ENCODE results near the gene TP53TG5. TPM values are rescaled to one million over a fixed set of nuclear protein-coding genes. Genes with fewer than 3 reads are reported as not detected.

The TP53TG5 gene
- total RNA-seq, 2 experiments from 2014 or later, result 0.36 TPM; not detected in 1

DNA sequence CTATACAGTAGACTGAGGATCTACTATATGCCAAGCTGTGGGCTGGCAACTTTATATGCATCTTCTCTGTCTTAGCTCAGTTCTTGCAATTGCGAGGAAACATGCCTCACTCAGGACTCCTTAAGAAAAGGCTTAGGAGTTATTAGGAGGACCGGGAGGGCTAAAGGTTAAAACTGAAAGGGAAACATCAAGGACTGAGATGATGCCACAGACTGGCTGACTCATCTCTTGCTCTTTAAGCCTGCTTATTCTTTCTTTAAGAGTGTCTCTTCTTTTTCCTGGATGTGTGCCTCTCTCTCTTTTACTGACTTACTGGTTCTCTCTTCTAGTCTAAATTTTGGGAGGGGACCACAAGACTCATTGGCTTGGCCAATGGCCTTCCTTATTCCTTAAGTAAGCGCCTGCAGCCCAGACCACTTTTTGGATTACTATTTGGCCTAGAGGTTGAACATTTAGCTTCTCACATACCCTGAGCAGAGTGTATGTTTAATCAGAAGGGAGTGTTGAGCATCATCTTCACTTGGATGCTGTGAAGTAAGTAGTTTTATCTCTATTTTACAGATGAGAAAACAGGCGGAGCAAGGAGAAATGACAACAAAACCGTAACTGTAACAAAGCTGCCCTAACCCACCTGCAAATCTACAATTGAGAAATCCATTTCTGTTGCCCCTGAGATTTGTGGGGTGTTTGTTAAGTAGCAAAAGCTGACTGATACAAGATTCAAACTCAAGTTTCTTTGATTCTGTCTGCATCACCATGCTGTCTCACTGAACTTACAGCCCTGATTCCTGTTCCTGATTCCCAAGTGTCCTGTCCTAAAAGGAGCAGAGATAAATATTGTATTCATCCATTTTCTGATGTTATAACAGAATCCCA, 22.7 kb downstream of the TP53TG5 start:
- CTCF ChIA-PET, result interaction anchor here (1.3 to 1.4 kb wide), 2 partner anchors 18 to 61 kb away, joined by 3 read pairs; partner anchors contain the start of gene PIGT

GRCh38 chr20:45354423-45355208, 23.5 kb downstream of the TP53TG5 start:
- intact Hi-C loops (cut with DNase I, micrococcal nuclease), result no loop called here
- POLR2A ChIA-PET, result interaction anchor here (1.1 to 1.2 kb wide), 2 partner anchors 9 to 57 kb away, joined by 3 read pairs; partner anchors contain the start of gene SYS1
- ATAC-seq (ENCODE audit: poor library complexity), result no peak
- peaks cover 23% of the 10 kb centered on the region for H3K4me1 ChIP-seq (ENCODE audit: insufficient read depth, low read length)
- no peak for DNase-seq
- H3K9me3 ChIP-seq (ENCODE audit: control insufficient read depth in 1 of 2, insufficient read depth in 1 of 2, low read length in 2 of 2), result no peaks in the 10 kb centered on the region
- no peaks in the 10 kb centered on the region for H3K9me3 Mint-ChIP-seq
- CTCF ChIA-PET, result interaction anchor here (1.3 to 1.4 kb wide), 2 partner anchors 19 to 62 kb away, joined by 3 read pairs; partner anchors contain the start of gene PIGT
- no peak overlapping the region for H3K27ac Mint-ChIP-seq
- peaks cover 5% of the 10 kb centered on the region for H3K4me1 Mint-ChIP-seq (ENCODE audit: low read depth)
- no peak for TF ChIP-seq CTCF (IDR thresholded peaks at IDR 0.05)
- no peak overlapping the region for H3K27ac ChIP-seq (ENCODE audit: low read depth in 1 of 2, low read length in 2 of 2)
- H3K27me3 ChIP-seq (ENCODE audit: control insufficient read depth in 1 of 2, insufficient read depth in 2 of 2, low read length in 2 of 2), result no peaks in the 10 kb centered on the region
- H3K4me3 ChIP-seq (ENCODE audit: low read length), result no peak overlapping the region
- H3K36me3 Mint-ChIP-seq (ENCODE audit: low read depth), result no peaks in the 10 kb centered on the region
- no peaks in the 10 kb centered on the region for H3K36me3 ChIP-seq (ENCODE audit: insufficient read depth, low read length)
- no peak overlapping the region for H3K4me3 Mint-ChIP-seq
- no peaks in the 10 kb centered on the region for H3K27me3 Mint-ChIP-seq

More for the DNA sequence above, 22.7 kb downstream of the TP53TG5 start:
- Histone ChIP-seq H3K27me3 (ENCODE audit: control insufficient read depth in 1 of 2, insufficient read depth in 2 of 2, low read length in 2 of 2) (no peaks in the 10 kb centered on the region), H3K4me3 (ENCODE audit: low read length) (no peak overlapping the region), H3K9me3 (ENCODE audit: control insufficient read depth in 1 of 2, insufficient read depth in 1 of 2, low read length in 2 of 2) (no peaks in the 10 kb centered on the region), H3K4me1 (ENCODE audit: insufficient read depth, low read length) (peaks cover 23% of the 10 kb centered on the region), H3K36me3 (ENCODE audit: insufficient read depth, low read length) (no peaks in the 10 kb centered on the region), H3K27ac (ENCODE audit: low read depth in 1 of 2, low read length in 2 of 2) (no peak overlapping the region)
- POLR2A ChIA-PET, result interaction anchor here (0.6 to 1.2 kb wide), 3 partner anchors 8 to 524 kb away, joined by 3 read pairs; partner anchors contain the start of gene SYS1
- no peak for TF ChIP-seq CTCF (IDR thresholded peaks at IDR 0.05)
- H3K27me3 Mint-ChIP-seq, result no peaks in the 10 kb centered on the region
- no peak for ATAC-seq (ENCODE audit: poor library complexity)
- H3K9me3 Mint-ChIP-seq, result no peaks in the 10 kb centered on the region
- DNase-seq, result peak in 1 of 14 experiments; percentile 24
- no peak overlapping the region for H3K4me3 Mint-ChIP-seq
- intact Hi-C loops (cut with DNase I, micrococcal nuclease), result no loop called here
- no peak overlapping the region for H3K27ac Mint-ChIP-seq
- peaks cover 5% of the 10 kb centered on the region for H3K4me1 Mint-ChIP-seq (ENCODE audit: low read depth)
- H3K36me3 Mint-ChIP-seq (ENCODE audit: low read depth), result no peaks in the 10 kb centered on the region

DNA sequence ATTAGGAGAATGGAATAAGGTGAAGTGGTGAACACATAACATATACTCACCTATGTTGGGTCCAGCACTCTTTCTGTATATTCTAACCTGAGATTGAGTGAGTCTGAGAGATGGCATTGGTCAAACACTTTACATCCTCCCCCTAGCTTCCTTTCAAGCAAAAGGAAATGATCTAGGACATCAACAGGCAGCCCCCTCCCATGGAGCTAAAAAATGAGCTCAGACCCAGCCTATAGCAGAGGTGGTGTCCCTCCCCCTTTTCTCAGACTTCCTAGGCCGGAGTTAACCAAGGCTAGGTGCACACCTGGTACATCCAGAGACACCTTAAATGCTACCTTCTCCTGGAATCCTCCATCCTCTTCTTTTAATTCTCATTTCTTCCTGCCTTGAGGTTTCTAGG, 24.4 kb downstream of the TP53TG5 start:
- Mint-ChIP-seq H3K27ac (no peak overlapping the region), H3K9me3 (no peaks in the 10 kb centered on the region), H3K36me3 (ENCODE audit: low read depth) (no peaks in the 10 kb centered on the region), H3K27me3 (no peaks in the 10 kb centered on the region), H3K4me3 (no peak overlapping the region), H3K4me1 (ENCODE audit: low read depth) (peaks cover 5% of the 10 kb centered on the region)
- ChIA-PET CTCF (interaction anchor here (2.4 kb wide), 1 partner anchor 97 kb away, joined by 5 read pairs; no protein-coding TSS in a partner anchor), POLR2A (interaction anchor here (0.5 kb wide), 1 partner anchor 42 kb away, joined by 4 read pairs; no protein-coding TSS in a partner anchor)
- Histone ChIP-seq H3K4me1 (ENCODE audit: insufficient read depth, low read length) (peaks cover 24% of the 10 kb centered on the region), H3K27ac (ENCODE audit: low read depth in 1 of 2, low read length in 2 of 2) (no peak overlapping the region), H3K9me3 (ENCODE audit: control insufficient read depth in 1 of 2, insufficient read depth in 1 of 2, low read length in 2 of 2) (no peaks in the 10 kb centered on the region), H3K36me3 (ENCODE audit: insufficient read depth, low read length) (no peaks in the 10 kb centered on the region), H3K27me3 (ENCODE audit: control insufficient read depth in 1 of 2, insufficient read depth in 2 of 2, low read length in 2 of 2) (no peaks in the 10 kb centered on the region), H3K4me3 (ENCODE audit: low read length) (no peak overlapping the region)
- intact Hi-C loops (cut with DNase I, micrococcal nuclease), result no loop called here
- DNase-seq (no peak), ATAC-seq (ENCODE audit: poor library complexity) (no peak)
- no peak for TF ChIP-seq CTCF (IDR thresholded peaks at IDR 0.05)

Data from CD4-positive, alpha-beta T cell (primary cell).